Measurements from ENCODE around the gene CLEC9A.
"Not testable (repeated sequence)": the region's sequence is repeated elsewhere in the genome, so short reads cannot be mapped to it uniquely, and the experiment has no call there.

CLEC9A gene

DNA sequence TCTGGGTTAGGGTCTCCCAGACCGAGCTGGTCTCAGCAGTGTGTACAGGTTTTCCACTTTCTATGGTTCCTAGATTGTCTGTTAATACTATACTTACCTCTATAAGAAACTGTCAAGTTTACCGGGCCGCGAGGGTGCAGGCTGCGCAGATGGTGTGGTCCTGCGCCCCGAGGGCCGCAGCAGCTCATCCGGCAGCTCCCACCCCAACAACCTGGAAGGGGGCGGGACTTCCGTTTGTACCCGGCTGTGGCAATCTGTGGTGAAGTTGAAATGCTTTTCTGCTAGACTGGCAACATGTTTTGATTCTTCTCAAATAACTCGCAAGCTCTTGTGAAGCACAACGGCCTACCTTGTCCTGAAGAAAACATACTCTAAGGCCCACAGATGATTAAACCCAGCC, at the start of gene CLEC9A:
TSS of gene CLEC9A (plus strand) at position 237 of the 400 bp plus-strand sequence. CDS start 22,006 bp downstream, outside the sequence.
- DNase-seq, result no peak

DNA sequence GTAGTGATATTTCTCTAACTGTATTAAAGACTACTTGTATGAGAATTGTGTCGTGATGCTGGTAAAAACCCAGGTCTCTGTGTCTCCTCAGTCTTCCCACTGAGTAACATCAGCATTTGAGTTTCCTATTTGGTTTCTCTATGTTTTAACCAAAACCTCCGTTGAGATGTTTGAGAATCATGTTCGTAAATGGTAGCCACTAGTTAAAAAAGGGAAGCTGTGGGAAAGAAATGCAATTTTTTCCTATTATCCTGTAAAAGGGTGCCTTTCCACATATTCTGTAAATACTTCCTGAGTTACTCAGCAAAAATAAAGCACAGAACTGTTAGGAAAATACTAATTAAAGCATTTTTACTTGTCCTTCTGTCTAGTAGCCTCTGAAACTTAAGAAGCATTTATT, 38.6 kb upstream of the CLEC9A start:
- DNase-seq, result no peak

DNA sequence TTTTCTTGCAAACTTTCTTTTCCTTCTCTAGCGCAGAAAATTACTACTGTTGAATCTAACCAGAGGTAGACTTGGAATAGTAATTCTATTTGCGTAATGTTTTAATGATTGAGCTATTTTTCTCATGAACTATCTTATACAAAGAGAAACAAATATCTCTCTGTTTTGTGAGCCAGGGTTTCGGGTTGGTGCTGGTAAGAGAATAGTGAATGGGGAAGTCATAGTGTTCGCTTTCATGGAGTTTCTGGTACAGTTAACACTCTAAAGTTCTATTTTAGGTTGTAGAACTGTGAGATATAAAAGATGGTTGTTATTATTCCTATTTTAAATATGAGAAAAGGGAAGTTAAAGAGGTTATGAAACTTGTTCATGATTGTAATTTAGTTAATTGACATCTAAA, 38.2 kb upstream of the CLEC9A start:
- no peak for DNase-seq

DNA sequence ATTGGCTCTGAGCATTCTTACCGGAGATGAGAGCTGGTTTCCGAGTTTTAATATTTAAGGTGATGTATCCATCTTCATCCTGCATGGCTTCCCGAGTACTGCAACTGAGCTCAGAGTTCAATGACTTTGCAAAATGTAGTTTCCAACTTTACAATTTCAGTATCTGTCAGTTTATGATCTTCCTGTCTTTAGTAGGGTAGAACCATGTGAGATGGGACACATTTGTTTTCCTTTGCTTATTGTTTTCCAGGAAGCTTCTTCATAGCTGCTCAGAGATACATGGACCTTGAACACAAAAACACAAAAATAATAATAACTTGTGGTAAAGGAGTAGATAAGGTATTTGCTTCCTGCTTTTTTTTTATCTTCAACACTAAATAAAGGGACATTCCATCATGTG, 31.5 kb upstream of the CLEC9A start, which contains the start of gene CLEC1B:
TSS of gene CLEC1B (minus strand) at position 106 of the 400 bp plus-strand sequence. CDS start at position 85, 21 bp downstream.
- DNase-seq, result no peak

DNA sequence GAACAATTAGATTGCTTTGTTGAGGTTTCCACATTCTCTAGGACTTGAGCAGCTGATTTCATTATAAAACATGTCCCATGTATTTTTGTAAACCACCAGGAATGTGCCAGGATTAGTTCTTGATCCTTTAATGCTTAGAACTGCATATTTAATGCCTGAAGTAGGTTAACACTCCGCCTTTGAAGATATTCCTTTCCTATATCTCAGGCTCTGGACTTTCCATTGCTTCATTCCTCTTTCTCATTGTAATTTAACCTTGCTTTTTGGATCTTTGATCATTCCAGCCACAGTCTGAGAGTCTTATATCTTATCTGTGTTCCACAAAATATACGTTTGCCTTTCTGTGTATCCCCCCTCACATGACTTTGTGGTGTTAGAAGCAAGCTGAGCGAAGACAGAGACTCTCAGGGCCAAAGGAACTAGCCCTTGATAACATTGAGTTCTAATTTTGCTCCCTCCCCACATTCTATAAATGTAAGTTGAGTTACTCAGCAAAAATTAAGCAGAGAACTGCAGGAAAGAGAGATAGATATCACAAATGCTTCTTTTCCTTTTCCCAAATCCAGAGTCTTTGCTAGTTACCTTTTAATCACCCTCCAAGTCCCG, 29.2 kb upstream of the CLEC9A start:
- no peak for DNase-seq

DNA sequence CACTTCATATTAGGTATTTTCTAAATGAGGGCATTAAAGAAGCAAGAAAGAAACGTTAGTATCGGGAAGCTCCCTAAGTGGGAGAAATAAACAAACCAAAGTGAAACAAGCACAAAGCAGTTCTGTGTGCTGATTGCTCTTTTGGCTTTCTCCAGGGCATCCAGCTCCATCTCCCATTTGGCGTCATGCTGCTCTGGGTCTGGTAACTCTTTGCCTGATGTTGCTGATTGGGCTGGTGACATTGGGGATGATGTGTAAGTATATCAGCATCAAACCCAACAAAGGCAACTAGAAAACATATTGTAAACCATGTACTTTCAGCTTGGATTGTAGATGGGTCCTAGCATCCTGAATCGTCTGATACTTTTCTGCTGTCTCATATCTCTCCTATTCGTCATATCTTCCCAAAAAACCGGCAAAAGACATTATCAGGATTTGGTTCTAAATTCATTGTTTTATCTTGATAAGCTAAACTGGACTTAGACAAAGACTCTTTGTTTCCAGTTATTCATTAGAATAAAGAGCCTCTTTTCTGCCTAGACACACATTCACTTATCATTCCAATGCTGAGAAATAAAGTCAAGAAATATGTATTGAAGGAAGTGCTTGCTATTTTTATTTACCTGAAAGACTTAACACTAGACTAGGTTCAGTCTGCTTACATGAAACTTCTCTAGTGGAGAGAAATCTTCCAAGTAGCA, 17.7 kb upstream of the CLEC9A start:
- DNase-seq, result no peak

DNA sequence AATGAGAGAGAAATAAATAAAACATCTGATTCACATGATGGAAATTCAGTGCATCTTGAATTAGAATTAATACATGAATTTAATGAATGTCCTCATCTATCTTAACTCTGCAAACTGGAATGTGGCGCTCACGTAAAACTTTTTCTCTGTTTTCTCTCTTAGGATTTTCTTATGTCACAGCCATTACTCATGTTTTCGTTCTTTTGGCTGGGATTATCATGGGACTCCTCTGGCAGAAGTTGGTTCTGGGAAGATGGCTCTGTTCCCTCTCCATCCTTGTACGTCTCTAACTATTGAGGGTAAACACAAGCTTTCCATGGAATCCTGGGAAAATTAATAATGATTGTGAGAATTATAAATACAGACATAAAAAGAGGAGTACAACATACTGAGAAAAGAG, 15.0 kb upstream of the CLEC9A start:
- DNase-seq, result no peak

DNA sequence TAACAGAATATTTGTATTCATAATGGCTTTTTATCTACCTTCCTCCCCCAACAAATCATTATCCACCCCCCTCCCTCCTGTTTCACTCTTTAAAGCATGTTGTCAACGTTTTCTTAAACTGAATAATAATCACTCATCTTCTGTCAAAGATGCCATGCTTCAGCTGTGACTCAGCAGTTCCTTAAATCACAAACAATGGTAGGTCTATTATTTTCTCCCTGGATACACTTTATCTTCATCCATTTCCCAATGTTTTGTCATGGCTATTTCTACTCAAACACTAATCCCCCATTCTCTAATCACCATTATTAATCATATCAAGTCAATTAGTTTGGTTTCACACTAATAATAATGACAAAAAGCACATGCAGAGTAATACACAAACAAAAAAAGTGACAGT, 13.6 kb upstream of the CLEC9A start:
- no peak for DNase-seq

DNA sequence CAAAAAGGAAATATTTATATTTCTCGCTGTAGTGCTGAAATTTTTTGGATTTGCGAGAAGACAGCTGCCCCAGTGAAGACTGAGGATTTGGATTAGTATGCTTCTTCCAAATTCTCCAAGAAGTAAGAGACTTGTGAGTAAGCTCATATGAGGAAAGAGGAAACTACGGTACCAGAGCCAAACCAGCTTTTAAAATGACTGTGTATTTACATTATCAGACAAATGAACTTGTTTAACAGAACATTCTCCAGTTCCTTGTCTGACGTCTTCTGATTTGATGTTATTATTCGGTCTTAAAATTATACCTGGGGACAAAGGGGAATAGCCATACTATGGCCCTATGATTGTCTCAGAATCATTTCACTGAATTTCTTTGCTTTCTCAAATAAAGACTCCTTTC, 12.1 kb upstream of the CLEC9A start:
- DNase-seq, result no peak

DNA sequence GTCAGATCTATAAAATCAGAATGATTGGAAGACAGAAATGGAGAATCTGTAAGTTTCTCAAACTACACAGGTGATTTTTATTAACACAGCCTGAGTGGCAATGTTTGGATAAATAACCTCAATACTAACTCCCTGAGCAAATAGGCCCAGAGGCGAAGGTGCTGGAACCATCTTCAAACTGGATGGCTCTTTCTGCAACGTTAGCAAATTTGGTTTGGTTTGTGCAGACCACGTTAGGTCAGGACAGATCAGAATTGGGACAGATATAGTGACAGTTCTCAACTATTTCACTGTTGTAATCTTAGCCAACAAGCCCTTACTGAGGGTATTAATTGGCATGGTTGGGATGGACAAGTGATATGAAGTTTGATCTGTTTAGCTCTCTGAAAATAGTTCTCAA, 9.1 kb upstream of the CLEC9A start:
- DNase-seq, result no peak

DNA sequence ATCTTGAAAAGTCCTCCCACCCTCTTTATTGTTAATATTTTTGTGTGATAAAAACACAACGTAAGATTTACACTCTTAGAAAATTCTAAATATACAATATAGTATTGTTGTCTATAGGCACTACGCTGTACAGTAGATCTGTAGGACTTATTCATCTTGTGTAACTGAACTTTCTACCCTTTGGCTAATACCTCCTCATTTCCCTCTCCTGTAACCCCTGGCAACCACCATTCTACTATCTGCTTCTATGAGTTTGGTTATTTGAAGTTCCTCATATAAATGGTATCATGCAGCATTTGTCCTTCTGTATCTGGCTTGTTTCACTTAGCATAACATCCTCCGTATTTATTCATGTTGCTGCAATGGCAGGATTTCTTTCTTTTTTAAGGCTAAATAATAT, 5.2 kb upstream of the CLEC9A start:
- no peak for DNase-seq

DNA sequence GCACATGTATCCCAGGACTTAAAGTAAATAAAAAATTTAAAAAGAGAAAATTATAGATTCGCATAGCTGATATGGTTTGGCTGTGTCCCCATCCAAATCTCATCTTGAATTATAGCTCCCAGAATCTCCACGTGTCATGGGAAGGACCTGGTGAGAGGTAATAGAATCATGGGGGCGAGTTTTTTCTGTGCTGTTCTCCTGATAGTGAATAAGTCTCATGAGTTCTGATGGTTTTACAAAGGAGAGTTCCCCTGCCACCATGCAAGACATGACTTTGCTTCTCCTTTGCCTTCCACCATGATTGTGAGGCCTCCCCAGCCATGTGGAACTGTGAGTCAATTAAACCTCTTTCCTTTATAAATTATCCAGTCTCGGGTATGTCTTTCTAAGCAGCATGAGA, 3.8 kb upstream of the CLEC9A start:
- DNase-seq, result not testable (repeated sequence)

DNA sequence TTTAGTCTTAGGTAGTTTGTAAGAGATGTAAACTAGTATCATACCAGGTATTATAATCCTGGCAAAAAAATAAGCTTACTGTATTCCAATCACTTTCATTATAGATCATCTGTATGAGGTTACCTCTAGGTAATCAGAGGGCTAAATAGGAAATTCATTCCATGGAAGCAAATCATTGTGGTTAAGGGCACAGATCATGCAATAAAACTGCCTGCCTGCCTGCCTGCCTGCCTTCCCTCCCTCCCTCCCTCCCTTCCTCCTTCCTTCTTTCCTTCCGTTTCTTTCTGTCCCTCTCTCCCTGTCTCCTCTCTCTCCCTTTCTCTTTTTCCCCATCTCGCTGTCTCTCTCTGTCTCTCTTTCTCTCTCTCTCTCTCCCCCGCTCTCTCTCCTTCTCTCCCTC, 3.2 kb upstream of the CLEC9A start:
- DNase-seq, result no peak

DNA sequence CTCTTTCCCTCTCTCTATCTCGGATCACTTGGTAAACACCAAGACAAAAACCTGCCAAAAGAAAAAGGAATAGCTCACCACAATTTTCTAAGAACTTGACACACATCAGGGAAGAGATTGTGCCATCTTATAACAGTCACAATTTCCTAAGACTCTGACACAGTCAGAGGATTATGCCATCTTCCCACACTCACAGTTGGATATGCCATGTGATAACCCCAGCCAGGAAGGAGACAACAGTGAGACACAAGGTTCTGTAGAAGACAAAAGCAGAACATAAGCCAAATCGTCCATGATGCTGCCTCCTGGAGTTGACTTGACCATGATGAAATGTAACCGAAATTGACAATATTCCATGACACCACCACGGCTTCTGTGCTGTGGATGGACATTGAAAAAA, 2.8 kb upstream of the CLEC9A start:
- no peak for DNase-seq

DNA sequence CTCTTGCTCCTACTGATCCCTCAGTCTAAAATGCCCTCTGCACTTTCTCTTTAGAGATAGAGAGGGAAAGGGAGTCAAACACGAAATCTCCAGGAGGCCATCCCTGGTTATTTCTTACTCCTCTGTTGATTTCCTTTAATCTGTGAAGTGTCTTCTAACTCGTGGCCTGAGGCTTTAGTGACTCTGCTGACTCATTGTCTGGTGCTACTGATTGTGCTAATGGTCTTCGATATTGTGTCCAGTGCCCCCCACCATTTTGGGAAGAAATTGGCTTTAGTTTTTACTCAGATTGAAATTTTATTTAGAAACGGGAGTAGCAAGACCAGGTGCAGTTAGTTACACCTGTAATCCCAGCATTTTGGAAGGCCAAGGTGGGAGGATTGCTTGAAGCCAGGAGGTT, 839 bp downstream of the CLEC9A start:
- DNase-seq, result no peak

DNA sequence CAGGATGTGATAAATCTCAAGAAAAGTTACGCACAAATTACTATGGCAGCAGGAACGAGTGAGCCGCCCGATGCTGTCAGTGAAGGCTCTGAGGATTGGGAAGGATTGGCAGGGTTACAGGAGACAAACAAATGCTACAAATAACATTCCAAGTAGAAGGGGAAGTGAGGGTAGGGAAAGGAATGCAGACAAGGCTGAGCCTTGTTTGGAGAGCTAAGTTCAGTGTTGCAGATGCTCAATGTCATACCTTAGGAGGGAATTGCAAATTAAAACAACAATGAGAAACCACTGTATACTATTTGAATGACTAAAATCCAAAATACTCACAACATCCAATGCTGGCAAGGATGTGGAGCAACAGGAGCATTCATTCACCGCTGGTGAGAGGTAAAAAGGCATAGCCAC, 1.3 kb downstream of the CLEC9A start:
- DNase-seq, result no peak

DNA sequence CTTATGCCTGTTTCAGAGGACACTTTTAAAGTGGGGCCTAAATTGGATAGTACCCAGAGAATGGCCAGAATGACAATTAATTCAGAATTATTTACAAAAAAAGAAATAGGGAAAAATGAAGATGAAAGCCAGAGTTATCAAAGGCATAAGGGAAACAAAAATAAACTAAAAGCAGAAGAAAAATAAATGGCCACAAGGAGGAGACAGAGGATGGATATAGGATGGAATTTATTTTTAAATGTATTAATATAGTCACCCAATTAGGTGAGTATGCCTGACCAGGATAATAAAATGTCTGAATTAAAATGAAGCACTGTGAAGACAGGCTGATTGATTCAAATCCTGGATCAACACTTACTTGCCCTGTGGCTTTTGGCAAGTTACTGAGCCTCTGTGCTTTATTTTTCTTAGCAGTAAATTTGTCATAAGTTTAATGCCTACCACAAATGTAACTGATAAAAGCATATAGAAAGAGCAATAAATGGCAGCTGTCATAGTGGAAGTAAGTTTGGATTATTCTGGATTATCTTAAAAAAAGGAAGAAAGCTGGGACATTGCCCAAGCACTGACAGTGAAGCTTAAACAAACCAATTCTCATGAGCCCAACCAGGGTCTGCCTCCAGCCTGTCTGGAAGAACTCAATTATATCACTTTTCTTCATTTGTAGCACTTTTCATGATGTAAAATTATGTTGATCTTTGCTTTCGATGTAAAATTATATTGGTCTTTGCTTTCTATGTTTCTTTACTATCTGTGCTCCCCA, 3.5 kb downstream of the CLEC9A start:
- DNase-seq, result no peak

DNA sequence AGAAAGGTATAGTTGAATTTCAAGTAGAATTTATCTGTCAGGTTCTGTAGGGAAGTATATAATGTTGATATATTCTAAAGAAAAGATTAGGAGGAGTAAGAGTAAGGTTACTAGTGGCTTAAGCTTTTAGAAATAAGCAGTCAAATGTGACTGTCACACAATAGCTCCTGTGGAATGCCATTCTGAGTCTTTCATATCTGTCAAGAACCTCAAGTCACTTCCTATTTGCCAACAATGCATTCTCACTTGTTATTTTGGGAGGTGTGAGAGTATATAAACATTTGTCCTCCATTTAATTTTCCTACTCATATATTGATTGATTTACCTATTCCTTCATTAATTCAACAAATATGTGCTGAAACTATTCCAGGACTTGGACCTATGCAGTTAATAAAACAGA, 11.7 kb downstream of the CLEC9A start:
- DNase-seq, result no peak

DNA sequence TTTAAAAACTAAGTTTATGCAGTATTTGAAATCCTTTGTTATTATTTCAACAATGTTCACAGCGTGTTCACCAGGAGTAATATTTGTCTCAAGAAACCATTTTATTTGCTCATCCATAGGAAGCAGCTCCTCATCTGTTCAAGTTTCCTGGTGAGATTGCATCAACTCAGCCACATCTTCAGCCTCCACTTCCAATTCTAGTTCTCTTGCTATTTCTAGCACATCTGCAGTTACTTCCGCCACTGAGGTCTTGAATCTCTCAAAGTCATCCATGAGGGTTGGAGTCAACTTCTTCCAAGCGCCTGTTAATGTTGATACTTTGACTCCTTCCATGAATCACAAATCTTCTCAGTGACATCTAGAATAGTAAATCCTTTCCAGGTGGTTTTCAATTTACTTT, 18.0 kb downstream of the CLEC9A start:
- DNase-seq, result no peak

DNA sequence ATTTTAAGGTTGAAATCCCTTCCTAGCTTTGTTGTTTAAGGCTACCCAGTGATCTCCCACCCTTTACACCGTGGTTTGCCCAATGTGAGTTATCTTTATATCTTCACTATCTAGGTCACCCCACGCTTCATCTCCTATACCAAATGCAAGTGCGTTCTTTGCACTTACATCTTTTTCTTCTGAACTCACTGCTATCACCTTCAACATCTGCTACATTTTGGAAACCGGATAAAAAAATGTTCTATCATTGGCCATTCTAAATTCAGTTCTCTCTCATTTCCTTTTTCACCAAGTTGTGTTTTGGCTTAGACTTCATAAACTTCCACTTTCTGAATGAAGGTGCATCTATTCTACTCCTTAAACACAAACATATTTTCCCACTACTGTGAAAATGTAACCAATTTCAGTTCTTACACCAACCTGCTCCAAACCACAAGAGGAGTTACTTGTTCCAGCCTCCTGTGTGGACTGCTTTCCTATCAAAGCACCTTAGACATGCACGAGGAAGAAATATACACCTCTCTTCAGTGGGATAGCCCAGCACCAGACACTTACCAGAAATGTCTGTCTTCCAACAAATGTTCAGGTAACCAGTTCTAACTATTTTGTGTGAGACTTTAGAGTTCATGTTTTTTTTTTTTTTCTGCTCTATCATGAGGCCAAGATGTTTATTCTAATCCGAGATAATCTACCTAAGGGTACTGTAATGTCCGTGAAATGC, 21.9 kb downstream of the CLEC9A start:
- DNase-seq, result no peak

DNA sequence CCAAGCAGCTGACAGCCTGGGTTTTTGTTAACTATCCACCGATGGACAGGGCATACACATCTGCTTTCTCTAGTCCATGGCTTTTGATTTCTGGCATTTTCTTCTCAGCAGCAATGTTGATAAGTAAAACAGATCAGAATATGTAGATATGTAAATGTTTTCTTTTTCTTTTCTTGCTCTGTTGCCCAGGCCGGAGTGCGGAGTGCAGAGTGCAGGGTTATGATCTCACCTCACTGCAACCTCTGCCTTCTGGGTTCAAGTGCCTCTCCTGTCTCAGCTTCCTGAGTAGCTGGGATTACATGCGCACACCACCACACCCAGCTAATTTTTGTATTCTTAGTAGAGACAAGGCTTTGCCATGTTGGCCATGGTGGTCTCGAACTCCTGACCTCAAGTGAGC, 27.9 kb downstream of the CLEC9A start:
- no peak for DNase-seq

DNA sequence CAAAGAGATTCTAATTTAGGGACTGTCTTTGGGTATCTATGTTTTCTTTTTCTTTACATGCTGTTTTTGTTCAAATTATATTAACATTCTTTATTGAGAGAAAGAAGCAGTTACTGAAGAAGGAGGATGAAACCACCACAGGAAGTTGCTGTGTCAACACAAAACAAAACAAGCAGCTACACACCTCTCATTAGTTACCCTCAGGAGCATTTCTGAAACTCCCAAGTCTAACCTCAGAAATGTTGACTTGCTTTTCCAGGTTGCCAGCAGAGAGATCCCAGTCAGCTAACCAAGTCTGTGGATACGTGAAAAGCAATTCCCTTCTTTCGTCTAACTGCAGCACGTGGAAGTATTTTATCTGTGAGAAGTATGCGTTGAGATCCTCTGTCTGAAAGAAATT, 34.8 kb downstream of the CLEC9A start:
- no peak for DNase-seq

DNA sequence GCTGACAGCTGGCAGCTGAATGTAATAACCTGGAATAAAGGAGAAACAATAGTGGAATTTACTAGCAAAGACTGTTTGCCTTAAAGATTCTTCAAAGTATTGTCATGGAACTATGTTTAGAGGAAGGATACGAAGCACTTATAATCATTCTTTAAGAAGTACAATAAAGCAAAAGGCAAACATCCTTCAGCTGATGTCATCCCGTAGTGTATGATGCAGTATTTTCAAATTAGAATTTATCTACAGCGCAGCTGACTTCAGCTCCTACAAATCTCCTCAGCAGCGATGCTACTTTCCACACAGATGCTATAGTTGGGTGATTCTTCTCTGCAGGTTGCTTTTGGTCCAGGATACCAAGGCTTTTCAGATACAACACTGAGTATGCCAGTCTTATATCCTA, 36.8 kb downstream of the CLEC9A start:
- DNase-seq, result no peak

DNA sequence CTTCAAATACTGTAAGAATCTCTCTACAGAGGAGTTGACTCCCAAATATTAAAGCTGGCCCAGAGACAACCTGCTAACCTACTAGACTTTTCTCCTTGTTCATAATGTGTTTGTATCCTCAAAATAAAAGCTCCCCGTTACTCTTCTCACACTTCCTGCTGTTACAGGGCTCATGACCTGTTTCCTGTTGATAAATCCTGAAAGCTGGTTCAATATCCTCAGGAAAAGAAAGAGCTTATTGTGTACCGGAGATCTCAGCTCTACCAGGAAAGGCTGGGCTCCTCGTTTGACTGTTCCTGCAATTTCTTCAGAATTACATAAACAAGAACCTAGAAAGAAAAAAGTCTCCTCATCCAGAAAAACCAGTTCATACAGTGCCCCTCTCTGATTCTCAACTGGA, 37.5 kb downstream of the CLEC9A start:
- no peak for DNase-seq
